HG02571 (cell line): ENCODE measurements around the gene RORB.

Experiments used
- ATAC-seq: cut with Tn5 transposase; IDR thresholded peaks from one replicate; pipeline ENCODE4 v1.9.1; 2021; ENCODE audit warnings: mild to moderate bottlenecking, moderate library complexity; ENCODE audit not compliant: unreplicated experiment

RORB gene

DNA sequence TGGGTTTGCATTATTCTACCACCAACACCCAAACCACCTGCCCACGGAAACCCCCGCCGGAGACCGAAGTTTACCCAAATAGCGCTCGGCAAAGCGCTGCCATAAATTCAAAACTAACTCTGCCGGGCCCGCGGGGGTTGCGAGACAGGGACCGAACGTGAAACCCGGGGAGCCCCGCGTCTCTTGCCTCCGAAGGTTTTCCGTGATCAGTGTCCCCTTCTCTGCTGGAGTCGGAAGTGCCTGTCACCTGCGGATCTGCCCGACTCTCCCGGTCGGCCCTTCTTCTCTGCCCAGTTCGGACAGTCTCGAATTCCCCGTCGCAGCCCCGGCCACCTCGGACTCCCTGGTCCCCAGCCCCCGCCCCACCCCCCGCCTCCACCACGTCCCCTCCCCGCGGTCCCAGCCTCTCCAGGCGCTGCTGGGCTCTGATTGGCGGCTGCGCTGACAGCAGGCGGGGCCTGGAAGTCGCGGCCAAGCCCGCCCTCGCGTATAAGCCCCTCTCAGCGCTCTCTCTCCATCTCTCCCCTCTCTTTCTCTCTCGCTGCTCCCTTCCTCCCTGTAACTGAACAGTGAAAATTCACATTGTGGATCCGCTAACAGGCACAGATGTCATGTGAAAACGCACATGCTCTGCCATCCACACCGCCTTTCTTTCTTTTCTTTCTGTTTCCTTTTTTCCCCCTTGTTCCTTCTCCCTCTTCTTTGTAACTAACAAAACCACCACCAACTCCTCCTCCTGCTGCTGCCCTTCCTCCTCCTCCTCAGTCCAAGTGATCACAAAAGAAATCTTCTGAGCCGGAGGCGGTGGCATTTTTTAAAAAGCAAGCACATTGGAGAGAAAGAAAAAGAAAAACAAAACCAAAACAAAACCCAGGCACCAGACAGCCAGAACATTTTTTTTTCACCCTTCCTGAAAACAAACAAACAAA lies at the start of gene RORB:
Gene RORB (plus strand): TSS at position 517 of the 929 bp plus-strand sequence. CDS start 642 bp downstream, outside the sequence.
- ATAC-seq = peak; percentile 94

DNA sequence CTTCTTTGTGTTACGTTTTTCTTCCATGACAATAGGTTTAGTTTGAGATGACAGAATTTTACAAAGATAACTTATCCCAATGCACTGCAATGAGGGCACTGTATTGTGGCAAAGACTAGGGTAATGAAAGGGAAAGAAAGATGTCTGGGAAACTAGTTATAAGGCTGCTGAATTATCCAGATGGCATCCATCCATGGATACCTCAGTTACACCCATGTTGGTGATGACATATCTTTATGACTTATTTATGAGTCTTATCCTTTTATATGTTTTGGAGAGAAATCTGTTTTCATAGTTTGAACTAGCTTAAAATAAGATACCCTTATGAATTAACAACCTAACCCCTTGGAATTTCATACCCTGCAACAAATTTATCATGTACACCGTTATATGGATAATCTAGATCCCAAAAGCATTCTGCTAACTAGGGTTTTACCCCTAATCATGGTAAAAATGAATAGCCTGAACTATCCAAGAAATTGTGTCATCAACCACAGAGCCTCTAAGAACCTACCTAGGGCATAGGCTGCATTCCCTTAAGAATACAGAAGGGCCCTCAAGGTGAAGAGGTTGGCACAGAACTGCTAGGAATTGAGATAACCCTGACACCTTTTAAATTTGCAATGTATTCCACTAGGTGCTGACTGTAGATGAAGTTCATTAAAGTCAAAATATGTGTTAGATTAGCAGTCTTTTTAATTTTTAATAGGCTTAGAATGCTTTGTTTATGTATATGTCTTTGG lies 49.5 kb upstream of the RORB start:
- ATAC-seq = no peak

DNA sequence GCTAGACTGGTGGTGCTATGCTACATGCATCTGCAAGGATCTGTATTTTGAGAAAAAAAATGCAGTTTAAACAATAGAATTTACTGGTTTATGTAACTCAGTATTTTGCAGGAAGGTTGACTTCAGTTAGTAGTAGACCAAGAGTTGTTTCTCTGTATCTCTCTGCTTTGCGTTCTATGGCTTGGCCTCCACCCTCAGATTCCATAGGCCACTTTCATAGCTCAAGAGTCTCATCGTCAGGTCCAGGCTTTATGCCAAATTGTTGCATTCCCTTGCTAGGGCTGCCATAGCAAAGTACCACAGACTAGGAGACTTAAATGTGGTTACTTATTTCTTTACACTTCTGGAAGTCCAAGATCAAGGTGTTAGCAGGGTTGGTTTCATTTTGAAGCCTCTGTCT lies 48.1 kb upstream of the RORB start:
- no peak for ATAC-seq

DNA sequence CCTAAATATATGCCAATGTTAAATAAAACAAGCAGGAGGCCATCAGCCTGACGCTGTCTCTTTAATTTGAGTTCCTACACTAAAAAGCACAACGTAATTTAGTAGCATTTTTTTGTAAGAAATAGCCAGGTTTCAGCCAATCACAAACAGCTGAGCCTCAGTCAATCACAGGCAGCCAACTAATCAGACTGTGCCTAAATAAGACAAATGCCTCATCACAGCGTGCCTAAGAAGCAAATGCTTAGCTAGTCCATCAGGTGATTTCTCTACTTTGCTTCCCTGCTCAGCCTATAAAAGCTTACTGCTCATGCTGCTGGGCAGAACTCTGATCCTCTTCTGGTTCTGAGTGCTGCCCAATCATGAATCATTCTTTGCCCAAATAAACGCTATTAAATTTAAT lies 38.3 kb upstream of the RORB start:
- ATAC-seq = no peak

DNA sequence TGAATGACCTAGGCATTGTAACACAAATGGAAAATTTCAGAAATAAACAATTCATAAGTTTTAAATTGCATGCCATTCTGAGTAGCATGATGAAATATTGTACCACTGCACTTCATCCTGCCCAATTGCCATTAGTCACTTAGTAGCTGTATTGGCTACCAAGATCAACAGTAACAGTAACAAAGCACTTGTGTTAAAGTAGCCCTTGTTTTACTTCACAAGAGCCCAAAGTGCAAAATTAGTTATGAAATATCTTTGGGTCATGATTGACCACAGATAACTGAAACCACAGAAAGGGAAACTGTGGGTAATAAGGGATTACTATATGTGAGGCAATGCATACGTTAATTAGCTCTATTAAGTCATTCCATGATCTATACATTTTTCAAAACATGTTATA lies 33.3 kb upstream of the RORB start:
- ATAC-seq = no peak

DNA sequence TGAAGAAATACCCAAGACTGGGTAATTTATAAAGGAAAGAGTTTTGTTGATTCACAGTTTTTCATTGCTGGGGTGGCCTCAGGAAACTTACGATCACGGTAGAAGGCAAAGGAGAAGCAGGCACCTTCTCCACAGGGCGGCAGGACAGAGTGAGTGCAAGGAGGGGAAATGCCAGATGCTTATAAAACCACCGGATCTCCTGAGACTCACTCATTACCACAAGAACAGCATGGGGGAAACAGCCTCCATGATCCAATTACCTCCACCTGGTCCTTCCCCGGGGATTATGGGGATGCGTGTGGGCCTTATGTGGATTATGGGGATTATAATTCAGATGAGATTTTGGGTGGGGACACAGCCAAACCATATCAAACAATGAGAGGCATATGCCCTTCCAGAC lies 18.5 kb upstream of the RORB start:
- no peak for ATAC-seq

DNA sequence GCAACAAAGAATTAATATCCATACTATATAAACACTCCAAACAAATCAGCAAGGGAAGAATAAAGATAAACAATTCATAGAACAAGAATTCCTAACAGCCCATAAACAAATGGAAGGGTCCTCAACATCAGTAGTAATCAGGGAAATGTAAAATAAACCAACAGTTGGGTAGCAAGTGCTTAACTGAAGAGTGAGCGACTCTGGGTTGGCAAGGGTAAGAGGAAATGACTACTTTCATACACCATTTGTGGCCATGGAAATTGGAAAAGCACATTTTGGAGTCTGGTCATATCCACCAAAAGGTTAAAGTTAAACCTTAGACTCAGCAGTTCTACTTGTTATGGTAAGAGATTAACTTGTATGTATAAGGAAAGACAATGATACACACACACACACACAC lies 17.4 kb upstream of the RORB start:
- no peak for ATAC-seq

DNA sequence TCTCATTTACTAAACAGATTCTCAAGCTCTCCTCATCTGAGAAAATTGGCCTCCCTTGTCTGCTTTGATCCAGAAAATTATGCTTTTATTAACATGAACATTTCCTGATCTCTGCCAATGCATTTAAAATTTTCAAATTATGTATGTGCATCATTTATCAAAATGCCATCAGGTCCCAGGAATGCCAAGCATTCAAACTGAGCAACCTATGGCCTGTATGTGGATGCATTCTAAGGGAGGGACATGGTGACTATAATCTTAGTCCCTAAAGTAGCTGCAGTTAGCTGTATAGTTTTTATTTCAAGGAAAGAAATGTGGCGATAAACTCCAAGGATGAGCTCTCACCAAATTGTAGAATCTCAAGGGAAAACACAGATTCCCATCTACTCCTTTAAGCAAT lies 9.7 kb upstream of the RORB start:
- ATAC-seq = no peak

DNA sequence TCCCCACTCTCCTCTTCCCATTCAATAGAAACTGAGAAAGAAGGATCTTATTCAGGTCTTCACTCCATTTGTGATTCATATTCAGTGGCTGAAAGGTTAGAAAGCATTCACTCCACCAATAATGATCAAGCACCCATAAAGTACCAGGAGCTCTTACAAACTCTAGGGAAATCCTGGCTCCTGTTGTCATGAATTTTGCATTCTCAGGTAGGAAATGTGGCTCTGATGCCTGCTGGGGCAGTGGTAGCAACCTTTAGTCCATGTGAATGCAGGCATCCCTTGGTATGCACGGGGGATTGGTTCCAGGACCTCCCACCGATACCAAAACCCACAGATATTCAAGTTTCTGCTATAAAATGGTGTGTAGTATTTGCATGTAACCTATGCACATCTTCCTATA lies 3.6 kb upstream of the RORB start:
- no peak for ATAC-seq

DNA sequence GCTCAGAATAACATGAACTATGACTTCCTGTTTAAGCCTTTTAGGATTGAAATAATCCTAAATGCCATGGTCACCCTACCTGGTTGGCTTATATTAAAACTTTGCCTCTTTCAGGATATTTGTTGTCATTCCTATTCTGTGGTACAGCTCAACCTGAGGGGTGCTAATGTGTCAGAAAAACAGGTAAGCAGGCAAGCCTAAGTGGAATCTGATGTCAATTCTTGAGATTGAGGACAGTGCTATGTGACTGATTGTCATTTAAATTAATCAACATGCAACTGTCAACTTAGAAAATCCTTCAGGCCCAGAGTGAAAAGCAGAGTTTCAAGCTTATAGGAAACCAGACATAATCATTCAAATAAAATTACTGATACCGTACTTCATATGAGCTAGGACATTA lies 2.6 kb upstream of the RORB start:
- no peak for ATAC-seq

DNA sequence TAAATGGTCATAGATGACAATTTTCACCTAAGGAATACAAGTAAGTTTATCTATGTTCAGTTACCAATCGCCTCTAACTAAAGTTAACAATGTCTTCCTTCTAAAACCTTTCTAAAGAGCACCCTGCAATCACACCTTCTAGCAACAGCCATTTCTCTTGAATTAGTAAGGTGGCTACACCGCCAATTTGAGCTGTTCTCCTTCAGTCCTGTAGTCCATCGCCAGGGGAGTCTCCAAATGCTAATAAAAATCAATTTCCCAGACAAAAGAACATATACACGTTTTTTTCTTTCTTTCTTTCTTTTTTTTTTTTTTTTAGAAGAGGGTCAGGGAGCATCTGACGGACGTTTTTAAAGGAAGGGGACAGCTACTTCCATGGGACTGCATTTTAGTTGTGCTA lies 729 bp upstream of the RORB start:
- no peak for ATAC-seq

DNA sequence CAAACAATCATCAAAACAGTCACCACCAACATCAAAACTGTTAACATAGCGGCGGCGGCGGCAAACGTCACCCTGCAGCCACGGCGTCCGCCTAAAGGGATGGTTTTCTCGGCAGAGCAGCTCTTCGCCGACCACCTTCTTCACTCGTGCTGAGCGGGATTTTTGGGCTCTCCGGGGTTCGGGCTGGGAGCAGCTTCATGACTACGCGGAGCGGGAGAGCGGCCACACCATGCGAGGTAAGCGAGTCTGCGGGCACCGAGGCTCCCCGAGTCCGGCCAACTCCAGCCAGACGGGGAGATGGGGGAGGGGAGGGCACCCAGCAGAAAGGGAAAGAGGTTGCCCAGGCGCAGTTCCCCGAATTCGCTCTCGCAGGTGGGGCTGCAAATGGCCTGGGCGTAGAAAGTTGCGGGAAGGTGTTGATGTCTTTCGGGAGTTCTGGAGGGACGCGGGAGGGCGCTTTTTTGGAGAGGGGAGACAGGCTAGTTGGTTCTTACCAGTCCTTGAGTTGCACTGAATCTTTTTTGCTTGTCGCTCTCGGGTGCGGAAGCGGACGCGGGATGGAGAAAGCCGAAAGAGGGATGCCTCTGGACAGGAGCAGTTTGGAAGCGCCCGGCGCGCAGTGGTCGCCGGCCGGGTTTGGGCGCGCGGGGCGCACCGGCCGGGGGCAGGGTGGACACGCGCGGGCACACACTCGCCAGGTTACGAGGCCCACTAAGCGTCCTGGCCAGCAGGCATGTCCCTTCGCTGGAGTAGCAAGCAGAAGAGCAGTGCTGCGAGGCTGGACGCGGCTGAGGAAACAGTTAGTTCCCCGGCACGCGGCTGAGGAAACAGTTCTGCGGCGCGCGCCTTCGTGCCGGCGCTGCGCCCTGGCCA lies 849 bp downstream of the RORB start:
- no peak for ATAC-seq

DNA sequence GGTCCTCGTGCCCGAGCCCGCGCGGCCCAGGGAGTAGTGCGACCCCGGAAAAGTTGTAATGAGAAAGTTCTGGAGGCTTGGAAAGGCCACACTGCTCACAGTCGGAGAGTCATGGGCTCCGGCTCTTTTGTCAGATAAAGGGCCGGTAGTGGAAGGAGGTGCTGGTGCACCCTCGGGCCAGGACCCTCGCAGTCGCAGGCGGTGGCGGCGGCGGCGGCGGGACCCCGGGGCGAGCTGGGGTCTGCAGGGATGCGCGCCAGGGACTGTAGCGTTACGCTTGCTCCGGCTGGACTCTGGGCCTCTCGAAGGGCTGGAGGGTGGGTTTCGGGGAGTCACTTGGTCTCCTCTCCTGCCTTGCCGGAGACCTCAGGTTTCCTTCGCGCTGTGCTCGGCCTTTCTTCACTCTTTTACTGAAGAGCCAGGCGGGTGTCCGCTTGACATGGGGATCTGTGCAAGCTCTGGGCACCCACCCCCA lies 1.5 kb downstream of the RORB start:
- no peak for ATAC-seq

DNA sequence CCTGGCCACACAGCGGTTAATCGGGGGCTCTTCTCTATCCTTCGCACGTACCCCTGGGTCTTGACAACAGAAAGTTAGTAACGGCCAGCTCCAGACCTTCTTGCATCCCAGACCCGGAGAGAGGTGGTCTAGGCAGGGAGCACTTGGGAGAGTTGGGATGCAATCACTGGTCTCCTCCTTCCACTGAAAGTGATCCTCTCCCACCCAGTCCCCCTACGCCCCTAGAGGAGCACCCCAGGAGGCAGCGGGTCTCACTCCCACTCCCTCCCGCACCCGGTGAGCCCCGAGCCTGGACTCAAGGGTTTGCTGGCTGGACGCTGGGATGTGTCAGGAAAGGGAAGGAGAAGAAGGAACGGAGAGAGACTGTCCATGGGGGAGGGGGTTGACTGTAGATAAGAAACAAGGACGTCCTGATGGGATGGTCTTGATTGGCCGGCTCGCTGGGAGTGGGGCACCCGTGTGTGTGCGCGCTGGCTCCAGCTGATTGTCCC lies 2.0 kb downstream of the RORB start:
- no peak for ATAC-seq

DNA sequence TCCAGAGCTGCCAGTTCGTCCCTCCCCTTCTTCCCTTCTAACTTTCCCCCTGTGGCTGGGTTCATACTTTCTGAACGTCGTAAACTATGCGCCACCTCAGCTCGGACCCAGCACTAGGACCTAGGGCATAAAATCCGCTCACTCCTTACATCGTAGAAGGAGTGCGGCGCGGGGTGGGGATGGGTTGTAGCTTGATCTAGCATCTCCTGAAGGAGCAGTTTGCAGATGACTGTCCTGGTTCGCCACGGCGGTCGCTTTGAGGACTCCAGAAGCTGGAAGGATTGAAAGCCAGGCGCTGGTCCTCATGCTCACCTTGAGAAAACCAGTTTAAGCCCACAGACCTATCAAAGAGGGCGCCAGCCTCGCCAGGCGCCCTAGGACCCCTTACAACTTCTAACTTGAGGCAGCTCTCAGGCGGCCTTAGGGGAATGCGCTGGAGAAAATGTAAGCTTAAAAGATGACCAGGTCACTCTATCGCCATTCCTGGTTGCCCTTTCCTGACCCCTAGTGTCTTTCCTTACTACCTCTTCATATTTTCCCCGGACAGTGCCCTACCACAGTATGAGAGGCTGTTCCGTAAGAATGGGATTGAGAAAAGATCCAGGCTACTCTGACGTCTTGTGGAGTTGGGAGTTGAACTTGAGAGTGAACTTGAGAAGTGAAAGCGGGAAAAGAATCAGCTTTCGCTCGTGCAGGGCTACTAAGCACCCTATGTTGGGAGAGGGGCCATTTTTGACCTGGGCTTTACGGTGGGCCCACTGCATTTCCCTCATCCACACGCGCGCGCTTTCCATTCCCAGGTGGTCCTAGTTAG lies 2.8 kb downstream of the RORB start:
- no peak for ATAC-seq

DNA sequence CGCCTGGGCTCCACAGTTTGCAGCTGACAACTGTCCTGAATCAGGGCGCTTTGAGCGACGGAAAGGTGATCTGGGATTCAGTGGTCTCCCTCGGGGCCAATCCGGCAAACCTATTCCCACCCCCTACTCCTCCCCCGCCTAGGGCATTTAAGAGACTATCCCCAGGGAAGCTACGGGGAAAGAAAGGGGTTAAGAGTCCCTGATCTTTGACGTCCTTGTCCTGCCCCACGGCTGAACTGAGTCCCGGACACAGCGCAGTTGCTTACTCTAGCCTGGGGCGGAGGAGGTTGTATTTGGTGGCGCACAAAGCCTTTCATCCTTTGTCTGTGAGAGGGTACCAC lies 3.4 kb downstream of the RORB start:
- no peak for ATAC-seq

DNA sequence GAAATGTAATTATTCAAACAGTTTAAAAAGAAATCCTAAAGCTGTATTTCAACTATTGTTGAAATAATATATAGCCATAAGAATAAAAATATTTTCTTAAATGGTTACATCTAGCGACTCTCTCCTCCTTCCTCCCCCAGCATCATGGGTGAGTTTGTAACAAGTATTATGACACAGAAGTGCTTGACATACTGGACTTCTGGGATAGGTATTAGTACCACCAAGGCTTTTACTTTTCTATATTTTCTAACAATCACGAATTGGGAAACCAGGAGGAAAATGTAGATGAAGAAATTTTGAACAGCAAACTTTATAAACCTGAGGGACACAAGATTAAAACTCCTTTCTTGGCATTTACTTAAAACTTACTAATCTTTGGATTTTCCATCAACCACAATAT lies 4.4 kb downstream of the RORB start:
- no peak for ATAC-seq

DNA sequence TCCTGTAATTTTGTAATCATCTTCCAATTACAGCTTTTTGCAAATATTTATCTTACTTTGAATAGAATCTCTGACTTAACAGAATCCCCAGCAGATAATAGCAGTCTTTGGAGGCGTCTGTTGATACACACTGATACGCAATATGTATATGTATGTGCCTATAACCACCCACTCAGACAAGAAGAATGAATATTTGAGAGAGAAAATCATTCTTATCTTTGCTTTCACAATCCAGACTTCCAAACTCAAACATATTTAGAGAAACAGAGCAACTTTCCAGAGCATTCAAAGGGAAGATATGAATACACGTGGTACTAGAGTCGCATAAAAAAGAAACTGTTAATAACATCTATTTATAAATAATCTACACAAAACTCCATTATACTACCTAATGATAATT lies 6.1 kb downstream of the RORB start:
- ATAC-seq = no peak

DNA sequence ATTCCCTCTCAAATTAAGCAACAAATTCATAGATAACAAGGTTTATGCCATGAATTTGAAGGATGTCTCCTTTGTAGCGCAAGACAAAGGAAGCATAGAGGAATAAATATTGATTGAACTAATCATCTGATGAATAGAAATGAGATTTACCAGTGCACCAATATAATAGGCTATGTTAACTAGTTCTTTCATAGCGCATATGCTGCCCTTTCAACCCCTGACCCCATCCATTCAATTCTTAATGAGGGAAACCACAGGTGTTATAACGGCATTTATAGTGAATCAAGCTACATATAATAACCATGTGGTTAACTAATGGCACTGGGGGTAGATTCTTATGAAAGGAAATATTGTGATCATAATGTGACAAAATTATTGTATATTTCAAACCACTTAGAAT lies 6.5 kb downstream of the RORB start:
- ATAC-seq = no peak

DNA sequence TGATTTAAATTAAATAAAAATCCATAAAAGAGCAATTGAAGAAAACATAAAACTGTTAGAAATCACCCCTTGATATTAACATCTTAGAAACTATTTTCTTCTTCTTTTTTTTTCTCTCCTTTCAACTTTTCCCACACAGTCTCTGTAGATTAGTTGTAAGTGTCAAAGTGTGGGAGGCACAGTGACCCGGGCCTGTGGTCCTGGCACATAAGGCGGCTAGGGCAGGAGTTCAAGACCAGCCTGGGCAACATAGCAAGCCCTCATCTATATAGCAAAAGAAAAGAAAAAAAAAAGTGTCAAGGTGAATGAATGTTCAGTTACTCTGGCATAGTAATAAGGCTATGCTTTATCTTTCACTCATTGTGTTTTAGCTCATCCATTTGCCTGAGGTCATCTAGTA lies 14.2 kb downstream of the RORB start:
- no peak for ATAC-seq
